ENCODE measurements around the gene NYNRIN. TPM values are rescaled to one million over a fixed set of nuclear protein-coding genes. Genes with fewer than 3 reads are reported as not detected.

NYNRIN gene
- polyA plus RNA-seq, 1 experiment, result 10.5 TPM

- Histone ChIP-seq H3K4me3 (ENCODE audit: low read depth, low read length) (no peak overlapping the region), H3K27ac (ENCODE audit: low read depth, low read length) (no peak overlapping the region), H3K27me3 (ENCODE audit: control insufficient read depth, insufficient read depth, low read length) (peaks cover 26% of the 10 kb centered on the region), H3K9me3 (ENCODE audit: control insufficient read depth, insufficient read depth, low read length) (no peaks in the 10 kb centered on the region; the same call in 1 of the 2 replicates)
- no peak for TF ChIP-seq CTCF (IDR thresholded peaks at IDR 0.05; ENCODE audit: low read depth, low read length)
- no peak for DNase-seq (ENCODE audit: low read depth, low spot score)
- ChIA-PET POLR2A (no interaction called here), CTCF (interaction anchor here (5.0 kb wide), 1 partner anchor 15 kb away, joined by 41 read pairs; the partner anchor contains the start of gene KHNYN)
Observed at GRCh38 chr14:24416254-24416931, 17.6 kb downstream of the NYNRIN start.

GRCh38 chr14:24416932-24417619, 18.3 kb downstream of the NYNRIN start:
- H3K27ac ChIP-seq (ENCODE audit: low read depth, low read length), result no peak overlapping the region
- POLR2A ChIA-PET, result no interaction called here
- no peak overlapping the region for H3K4me3 ChIP-seq (ENCODE audit: low read depth, low read length)
- DNase-seq (ENCODE audit: low read depth, low spot score), result no peak
- no peaks in the 10 kb centered on the region; the same call in 1 of the 2 replicates for H3K9me3 ChIP-seq (ENCODE audit: control insufficient read depth, insufficient read depth, low read length)
- TF ChIP-seq CTCF (IDR thresholded peaks at IDR 0.05; ENCODE audit: low read depth, low read length), result no peak
- H3K27me3 ChIP-seq (ENCODE audit: control insufficient read depth, insufficient read depth, low read length), result peaks cover 26% of the 10 kb centered on the region
- CTCF ChIA-PET, result interaction anchor here (1.3 to 5.0 kb wide), 2 partner anchors 14 to 51 kb away, joined by 3 to 41 read pairs; partner anchors contain the start of gene KHNYN

GRCh38 chr14:24417832-24418491, 19.2 kb downstream of the NYNRIN start:
- ChIA-PET POLR2A (no interaction called here), CTCF (interaction anchor here (1.0 to 5.0 kb wide), 5 partner anchors 13 to 121 kb away, joined by 3 to 41 read pairs (median 4); partner anchors contain the start of genes ADCY4 and KHNYN)
- TF ChIP-seq CTCF (IDR thresholded peaks at IDR 0.05; ENCODE audit: low read depth, low read length), result no peak
- H3K27ac ChIP-seq (ENCODE audit: low read depth, low read length), result no peak overlapping the region
- no peak for DNase-seq (ENCODE audit: low read depth, low spot score)
- H3K27me3 ChIP-seq (ENCODE audit: control insufficient read depth, insufficient read depth, low read length), result peaks cover 26% of the 10 kb centered on the region
- no peak overlapping the region for H3K4me3 ChIP-seq (ENCODE audit: low read depth, low read length)
- H3K9me3 ChIP-seq (ENCODE audit: control insufficient read depth, insufficient read depth, low read length), result no peaks in the 10 kb centered on the region; the same call in 1 of the 2 replicates

DNA sequence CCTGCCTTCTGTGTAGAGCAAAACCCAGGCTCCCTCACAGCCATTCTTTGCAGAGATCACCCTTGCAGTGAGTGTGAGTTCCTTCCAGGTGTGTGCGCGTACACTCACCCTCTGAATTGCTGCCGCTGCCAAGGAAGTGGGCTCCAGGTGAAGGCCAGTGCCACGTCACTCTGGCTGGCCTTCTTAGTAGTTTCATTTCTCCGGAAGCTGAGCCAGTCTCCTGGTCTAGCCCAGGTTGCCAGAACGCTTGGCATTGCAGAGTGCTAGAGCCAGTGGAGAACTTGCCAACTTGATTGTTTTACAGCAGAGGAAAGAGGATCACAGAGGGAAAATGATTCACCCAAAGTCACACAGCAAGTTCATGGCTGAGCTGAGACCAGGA, 19.7 kb downstream of the NYNRIN start:
- Histone ChIP-seq H3K27me3 (ENCODE audit: control insufficient read depth, insufficient read depth, low read length) (peaks cover 29% of the 10 kb centered on the region), H3K4me3 (ENCODE audit: low read depth, low read length) (no peak overlapping the region), H3K9me3 (ENCODE audit: control insufficient read depth, insufficient read depth, low read length) (no peaks in the 10 kb centered on the region; the same call in 1 of the 2 replicates), H3K27ac (ENCODE audit: low read depth, low read length) (no peak overlapping the region)
- ChIA-PET CTCF (interaction anchor here (1.0 to 5.0 kb wide), 6 partner anchors 13 to 122 kb away, joined by 3 to 41 read pairs (median 4); partner anchors contain the start of genes ADCY4, CIDEB and KHNYN), POLR2A (interaction anchor here (0.6 to 1.2 kb wide), 3 partner anchors 12 to 1487 kb away, joined by 3 read pairs; no protein-coding TSS in a partner anchor)
- no peak for DNase-seq (ENCODE audit: low read depth, low spot score)
- TF ChIP-seq CTCF (IDR thresholded peaks at IDR 0.05; ENCODE audit: low read depth, low read length), result no peak
